HepG2 (cell line): ENCODE measurements around the gene AFAP1. TPM values are rescaled to one million over a fixed set of nuclear protein-coding genes. Genes with fewer than 3 reads are reported as not detected.

Experiments
- ATAC-seq: fragments of 200-7000 bp; cut with Tn5 transposase; 3 replicates; pipeline ENCODE4 v1.9.1; 2020; ENCODE audit warnings: mild to moderate bottlenecking, moderate library complexity
- BruUV-seq: library from RNA; stranded (reverse); fragments of 400-500 nt; replicated peaks from 2 replicates; lab custom pipeline; 2021; lab: Mats Ljungman, UMichigan
- CTCF ChIA-PET: fragments of 300-600 bp; formaldehyde crosslinking; extraction: SDS; loops from one replicate; lab custom pipeline; 2021; ENCODE audit warnings: low total read pairs, inconsistent platforms, low intra/inter-chr PET ratio; lab: Yijun Ruan, JAX
- POLR2A ChIA-PET: fragments of 350-600 bp; sonication (Branson Sonifier 250); formaldehyde crosslinking; loops from one replicate; lab custom pipeline; 2020; ENCODE audit warnings: antibody characterized with exemption, inconsistent platforms; lab: Yijun Ruan, JAX
- DNase-seq: peaks from one replicate; pipeline ENCODE4 v3.0.0-alpha.2; 2015; ENCODE audit warnings: low spot score
- FAIRE-seq: peaks from 3 replicates; lab custom pipeline; 2011; peaks lifted over from hg19 to GRCh38; lab: Jason Lieb, UNC
- H2AFZ ChIP-seq: one replicate; pipeline ENCODE4 v1.6.1; 2011; ENCODE audit warnings: low read length, inconsistent platforms
- H3K27ac ChIP-seq: fragments of 300-600 bp; 3 replicates; pipeline ENCODE4 v1.8.0; 2011; ENCODE audit warnings: mixed run types, mild to moderate bottlenecking, mixed read lengths, low read length, inconsistent platforms; ENCODE audit not compliant: insufficient read depth; ENCODE audit errors: extremely low read length
- H3K27me3 ChIP-seq, 2 experiments: fragments of 200-600 bp in 1 of 2; 2 replicates in 1 of 2; 3 replicates in 1 of 2; pipeline versions ENCODE4 v1.6.0 to v1.8.0; 2011; ENCODE audit warnings: low read length in 2 of 2, mild to moderate bottlenecking in 2 of 2, moderate library complexity in 2 of 2, inconsistent platforms in 1 of 2; ENCODE audit not compliant: insufficient read depth in 2 of 2, control insufficient read depth in 1 of 2
- H3K36me3 ChIP-seq, 2 experiments: fragments of 200-600 bp in 1 of 2; replicated peaks in 1 of 2; 2 replicates in 1 of 2; 3 replicates in 1 of 2; pipeline versions ENCODE4 v1.5.1 to v1.8.0; 2011; ENCODE audit warnings: low read length in 2 of 2, inconsistent platforms in 1 of 2; ENCODE audit not compliant: insufficient read depth in 2 of 2, control insufficient read depth in 1 of 2
- H3K4me1 ChIP-seq: 2 replicates; pipeline ENCODE4 v1.5.1; 2012; ENCODE audit warnings: low read length, inconsistent platforms; ENCODE audit not compliant: insufficient read depth
- H3K4me2 ChIP-seq: 2 replicates; pipeline ENCODE4 v1.6.0; 2011; ENCODE audit warnings: low read depth, low read length, inconsistent platforms
- H3K4me3 ChIP-seq, 3 experiments: fragments of 200-600 bp in 1 of 3; sonication (generic), shearing (Covaris generic) in 1 of 3; replicated peaks in 1 of 3; 2 replicates each; pipeline ENCODE4 v1.5.1; 2011 to 2016; ENCODE audit warnings: low read length in 3 of 3, inconsistent platforms in 2 of 3, low read depth in 2 of 3, mild to moderate bottlenecking in 2 of 3, control low read depth in 1 of 3, mixed read lengths in 1 of 3; ENCODE audit not compliant: insufficient read depth in 1 of 3
- H3K79me2 ChIP-seq: one replicate; pipeline ENCODE4 v1.6.1; 2011; ENCODE audit warnings: low read length, inconsistent platforms; ENCODE audit not compliant: insufficient read depth
- H3K9ac ChIP-seq: 2 replicates; pipeline ENCODE4 v1.6.0; 2011; ENCODE audit warnings: mild to moderate bottlenecking, low read depth, low read length, inconsistent platforms; ENCODE audit not compliant: insufficient read depth
- H3K9me3 ChIP-seq: 2 replicates; pipeline ENCODE4 v1.5.1; 2012; ENCODE audit warnings: mild to moderate bottlenecking, low read length
- H4K20me1 ChIP-seq: 2 replicates; pipeline ENCODE4 v1.6.0; 2011; ENCODE audit warnings: inconsistent platforms, mild to moderate bottlenecking, low read length, moderate library complexity; ENCODE audit not compliant: insufficient read depth
- AGO2 ChIP-seq: fragments of 200-400 bp; formaldehyde crosslinking; optimal IDR thresholded peaks from 2 replicates; pipeline ENCODE3; 2017; ENCODE audit warnings: mild to moderate bottlenecking, low read depth, low read length, moderate library complexity
- FOXJ3 ChIP-seq: sonication (generic); formaldehyde crosslinking; IDR thresholded peaks from 2 replicates; pipeline ENCODE4 v1.4.0; 2020; ENCODE audit warnings: missing genetic modification reagents, mild to moderate bottlenecking, borderline replicate concordance
- HES4 ChIP-seq: sonication (generic); formaldehyde crosslinking; IDR thresholded peaks from 2 replicates; pipeline ENCODE4 v1.9.0; 2021; ENCODE audit warnings: mild to moderate bottlenecking, missing genetic modification reagents, borderline replicate concordance
- HNRNPL ChIP-seq: fragments of 200-400 bp; formaldehyde crosslinking; IDR thresholded peaks from 2 replicates; pipeline ENCODE4 v1.6.1; 2017; ENCODE audit warnings: mild to moderate bottlenecking, low read depth, low read length
- MED8 ChIP-seq: sonication (generic); formaldehyde crosslinking; IDR thresholded peaks from 2 replicates; pipeline ENCODE4 v1.8.1; 2023; ENCODE audit warnings: mild to moderate bottlenecking, missing genetic modification reagents; ENCODE audit not compliant: insufficient replicate concordance
- RARG ChIP-seq: sonication (generic); formaldehyde crosslinking; IDR thresholded peaks from 2 replicates; pipeline ENCODE4 v1.4.0; 2020; ENCODE audit warnings: low read depth, mild to moderate bottlenecking, missing genetic modification reagents
- RBAK ChIP-seq: sonication (generic); formaldehyde crosslinking; IDR thresholded peaks from 2 replicates; pipeline ENCODE4 v1.5.1; 2020; ENCODE audit warnings: mild to moderate bottlenecking, missing genetic modification reagents
- SMYD3 ChIP-seq: sonication (generic); formaldehyde crosslinking; IDR thresholded peaks from 2 replicates; pipeline ENCODE4 v1.8.1; 2023; ENCODE audit warnings: mild to moderate bottlenecking, missing genetic modification reagents
- TBX2 ChIP-seq: sonication (generic); formaldehyde crosslinking; IDR thresholded peaks from 2 replicates; pipeline ENCODE4 v1.5.0; 2020; ENCODE audit warnings: missing genetic modification reagents, mild to moderate bottlenecking, borderline replicate concordance
- TCF7 ChIP-seq: sonication (generic); IDR thresholded peaks from 2 replicates; pipeline ENCODE4 v1.6.1; 2016; ENCODE audit warnings: antibody characterized with exemption, low read depth
- ZFX ChIP-seq: sonication (generic); formaldehyde crosslinking; IDR thresholded peaks from 2 replicates; pipeline ENCODE4 v1.4.0; 2020; ENCODE audit warnings: mild to moderate bottlenecking, low read depth, missing genetic modification reagents, moderate library complexity
- ZNF136 ChIP-seq: sonication (generic); formaldehyde crosslinking; IDR thresholded peaks from 2 replicates; pipeline ENCODE4 v1.8.1; 2022; ENCODE audit warnings: low read depth, mild to moderate bottlenecking, moderate library complexity, missing genetic modification reagents
- ZNF446 ChIP-seq: sonication (generic); formaldehyde crosslinking; IDR thresholded peaks from 2 replicates; pipeline ENCODE4 v1.5.0; 2020; ENCODE audit warnings: mild to moderate bottlenecking, missing genetic modification reagents
- ZNF589 ChIP-seq: sonication (generic); formaldehyde crosslinking; conservative IDR thresholded peaks from 2 replicates; pipeline ENCODE4 v1.8.0; 2022; ENCODE audit warnings: mild to moderate bottlenecking, moderate library complexity, missing genetic modification reagents
- WGBS: methylation state at CpG from one replicate; pipeline ENCODE4 v1.1.6; 2017; ENCODE audit warnings: low lambda C conversion rate; 5-methylcytosine and 5-hydroxymethylcytosine counted together
- in situ Hi-C: cut with HindIII; loops from 2 replicates; pipeline ENCODE4 v1.10.0; 2017; ENCODE audit warnings: low pct_unique_long_range_greater_than_20kb; ENCODE audit not compliant: extremely low pct_ligation_motif_present
- intact Hi-C: fragments of 100-400 bp; cut with micrococcal nuclease; formaldehyde crosslinking; loops from one replicate; pipeline ENCODE4 v1.10.0; 2022; ENCODE audit not compliant: unreplicated experiment
- polyA plus RNA-seq, 8 experiments: library from polyadenylated mRNA; depleted of rRNA in 3 of 8; stranded (reverse) in 7 of 8; unstranded in 1 of 8; fragments of >200 nt; fragmentation: Illumina TruSeq in 4 of 8; extraction: Trizol in 4 of 8; gene quantifications; 2 replicates each; pipeline versions ENCODE4 v1.2.1 to v1.2.3, GENCODE V29; 2011 to 2016; ENCODE audit warnings: low read depth in 4 of 8, missing spikeins in 1 of 8, mixed read lengths in 1 of 8; ENCODE audit not compliant: insufficient read depth in 1 of 8
- total RNA-seq, 5 experiments: library from RNA; depleted of rRNA; stranded (reverse); fragments of >200 nt; fragmentation: Illumina TruSeq; extraction: Trizol; gene quantifications; 2 replicates each; pipeline ENCODE4 v1.2.3, GENCODE V29; 2016; ENCODE audit warnings: low read depth in 1 of 5
- TF ChIP-seq, protein P1 (sequence below): sonication (generic); formaldehyde crosslinking; conservative IDR thresholded peaks from 2 replicates; pipeline ENCODE4 v1.4.0; 2020; ENCODE audit warnings: mild to moderate bottlenecking, missing genetic modification reagents, moderate library complexity
- TF ChIP-seq, protein P2 (sequence below): sonication (generic); formaldehyde crosslinking; IDR thresholded peaks from 2 replicates; pipeline ENCODE4 v1.4.0; 2020; ENCODE audit warnings: missing genetic modification reagents, borderline replicate concordance
- TF ChIP-seq, protein P3 (sequence below): sonication (generic); formaldehyde crosslinking; conservative IDR thresholded peaks from 2 replicates; pipeline ENCODE4 v1.8.1; 2023; ENCODE audit warnings: missing genetic modification reagents

The AFAP1 gene
- total and polyA plus RNA-seq, 2 of the 13 experiments (the other 11 are each of a cell fraction or from before 2014, with no cell fraction given), result 2.5 TPM

DNA sequence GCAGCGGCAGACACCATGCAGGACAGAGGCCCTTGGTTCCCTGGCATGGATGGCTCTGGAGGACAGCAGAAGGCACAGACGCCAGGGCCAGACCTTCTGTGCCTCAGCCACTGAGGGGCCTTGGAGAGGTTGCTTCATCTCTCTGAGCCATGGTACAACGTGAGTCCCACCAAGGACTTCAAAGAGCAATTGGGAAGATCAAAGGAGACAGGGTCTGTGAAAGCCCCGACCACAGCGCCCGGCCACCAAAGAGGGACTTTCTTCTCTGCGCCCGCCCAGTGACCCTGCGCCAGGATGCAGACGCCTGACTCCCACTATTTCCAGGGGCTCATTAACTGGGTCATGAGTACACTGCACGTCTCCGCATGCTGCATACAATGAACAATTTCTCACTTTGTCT is 174.0 kb downstream of the AFAP1 start:
- Histone ChIP-seq H2AFZ (no peak overlapping the region), H3K27ac (peak overlapping the region; percentile 60), H3K36me3 (peaks cover 3 to 4% of the 10 kb centered on the region in 2 experiments; a peak in 2 of 5 replicates), H3K4me3 (peak overlapping the region in 1 of 3 experiments; percentile 22; a peak in 1 of 6 replicates), H3K9ac (peak overlapping the region; percentile 50), H3K4me1 (peaks cover 71% of the 10 kb centered on the region), H4K20me1 (no peaks in the 10 kb centered on the region), H3K27me3 (no peaks in the 10 kb centered on the region), H3K9me3 (no peaks in the 10 kb centered on the region), H3K79me2 (no peaks in the 10 kb centered on the region), H3K4me2 (peak overlapping the region; percentile 45)
- intact Hi-C loops (loop anchor here (1.0 kb wide), 1 partner anchor 37 kb away; no protein-coding TSS in a partner anchor), in situ Hi-C loops (loop anchor here (5.0 kb wide), 1 partner anchor 37 kb away; no protein-coding TSS in a partner anchor)
- DNase-seq (peak; percentile 85), ATAC-seq (peak; percentile 33), FAIRE-seq (peak; percentile 12)
- ChIA-PET POLR2A (no interaction called here), CTCF (no interaction called here)
- no TSS peak for BruUV-seq
- 70% methylated on average over 2 of the region's 12 CpGs for WGBS
- TF ChIP-seq, protein P1, sequence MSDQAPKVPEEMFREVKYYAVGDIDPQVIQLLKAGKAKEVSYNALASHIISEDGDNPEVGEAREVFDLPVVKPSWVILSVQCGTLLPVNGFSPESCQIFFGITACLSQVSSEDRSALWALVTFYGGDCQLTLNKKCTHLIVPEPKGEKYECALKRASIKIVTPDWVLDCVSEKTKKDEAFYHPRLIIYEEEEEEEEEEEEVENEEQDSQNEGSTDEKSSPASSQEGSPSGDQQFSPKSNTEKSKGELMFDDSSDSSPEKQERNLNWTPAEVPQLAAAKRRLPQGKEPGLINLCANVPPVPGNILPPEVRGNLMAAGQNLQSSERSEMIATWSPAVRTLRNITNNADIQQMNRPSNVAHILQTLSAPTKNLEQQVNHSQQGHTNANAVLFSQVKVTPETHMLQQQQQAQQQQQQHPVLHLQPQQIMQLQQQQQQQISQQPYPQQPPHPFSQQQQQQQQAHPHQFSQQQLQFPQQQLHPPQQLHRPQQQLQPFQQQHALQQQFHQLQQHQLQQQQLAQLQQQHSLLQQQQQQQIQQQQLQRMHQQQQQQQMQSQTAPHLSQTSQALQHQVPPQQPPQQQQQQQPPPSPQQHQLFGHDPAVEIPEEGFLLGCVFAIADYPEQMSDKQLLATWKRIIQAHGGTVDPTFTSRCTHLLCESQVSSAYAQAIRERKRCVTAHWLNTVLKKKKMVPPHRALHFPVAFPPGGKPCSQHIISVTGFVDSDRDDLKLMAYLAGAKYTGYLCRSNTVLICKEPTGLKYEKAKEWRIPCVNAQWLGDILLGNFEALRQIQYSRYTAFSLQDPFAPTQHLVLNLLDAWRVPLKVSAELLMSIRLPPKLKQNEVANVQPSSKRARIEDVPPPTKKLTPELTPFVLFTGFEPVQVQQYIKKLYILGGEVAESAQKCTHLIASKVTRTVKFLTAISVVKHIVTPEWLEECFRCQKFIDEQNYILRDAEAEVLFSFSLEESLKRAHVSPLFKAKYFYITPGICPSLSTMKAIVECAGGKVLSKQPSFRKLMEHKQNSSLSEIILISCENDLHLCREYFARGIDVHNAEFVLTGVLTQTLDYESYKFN (CRISPR knock-in tag), result peak; percentile 45; the same call in 1 of the 2 replicates
- peak; percentile 42; the same call in 1 of the 2 replicates for TF ChIP-seq TBX2 (CRISPR knock-in tag)
- peak; percentile 47 for TF ChIP-seq MED8 (CRISPR knock-in tag)
- TF ChIP-seq RBAK (CRISPR knock-in tag), result no peak
- TF ChIP-seq ZNF446 (CRISPR knock-in tag), result no peak
- TF ChIP-seq SMYD3 (CRISPR knock-in tag), result no peak
- TF ChIP-seq ZNF136, result no peak
- TF ChIP-seq, protein P2, sequence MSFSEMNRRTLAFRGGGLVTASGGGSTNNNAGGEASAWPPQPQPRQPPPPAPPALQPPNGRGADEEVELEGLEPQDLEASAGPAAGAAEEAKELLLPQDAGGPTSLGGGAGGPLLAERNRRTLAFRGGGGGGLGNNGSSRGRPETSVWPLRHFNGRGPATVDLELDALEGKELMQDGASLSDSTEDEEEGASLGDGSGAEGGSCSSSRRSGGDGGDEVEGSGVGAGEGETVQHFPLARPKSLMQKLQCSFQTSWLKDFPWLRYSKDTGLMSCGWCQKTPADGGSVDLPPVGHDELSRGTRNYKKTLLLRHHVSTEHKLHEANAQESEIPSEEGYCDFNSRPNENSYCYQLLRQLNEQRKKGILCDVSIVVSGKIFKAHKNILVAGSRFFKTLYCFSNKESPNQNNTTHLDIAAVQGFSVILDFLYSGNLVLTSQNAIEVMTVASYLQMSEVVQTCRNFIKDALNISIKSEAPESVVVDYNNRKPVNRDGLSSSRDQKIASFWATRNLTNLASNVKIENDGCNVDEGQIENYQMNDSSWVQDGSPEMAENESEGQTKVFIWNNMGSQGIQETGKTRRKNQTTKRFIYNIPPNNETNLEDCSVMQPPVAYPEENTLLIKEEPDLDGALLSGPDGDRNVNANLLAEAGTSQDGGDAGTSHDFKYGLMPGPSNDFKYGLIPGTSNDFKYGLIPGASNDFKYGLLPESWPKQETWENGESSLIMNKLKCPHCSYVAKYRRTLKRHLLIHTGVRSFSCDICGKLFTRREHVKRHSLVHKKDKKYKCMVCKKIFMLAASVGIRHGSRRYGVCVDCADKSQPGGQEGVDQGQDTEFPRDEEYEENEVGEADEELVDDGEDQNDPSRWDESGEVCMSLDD (CRISPR knock-in tag), result no peak
- no peak for TF ChIP-seq ZFX (CRISPR knock-in tag)
- TF ChIP-seq ZNF589, result no peak
- TF ChIP-seq, protein P3, sequence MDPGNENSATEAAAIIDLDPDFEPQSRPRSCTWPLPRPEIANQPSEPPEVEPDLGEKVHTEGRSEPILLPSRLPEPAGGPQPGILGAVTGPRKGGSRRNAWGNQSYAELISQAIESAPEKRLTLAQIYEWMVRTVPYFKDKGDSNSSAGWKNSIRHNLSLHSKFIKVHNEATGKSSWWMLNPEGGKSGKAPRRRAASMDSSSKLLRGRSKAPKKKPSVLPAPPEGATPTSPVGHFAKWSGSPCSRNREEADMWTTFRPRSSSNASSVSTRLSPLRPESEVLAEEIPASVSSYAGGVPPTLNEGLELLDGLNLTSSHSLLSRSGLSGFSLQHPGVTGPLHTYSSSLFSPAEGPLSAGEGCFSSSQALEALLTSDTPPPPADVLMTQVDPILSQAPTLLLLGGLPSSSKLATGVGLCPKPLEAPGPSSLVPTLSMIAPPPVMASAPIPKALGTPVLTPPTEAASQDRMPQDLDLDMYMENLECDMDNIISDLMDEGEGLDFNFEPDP (CRISPR knock-in tag), result no peak
- peak; percentile 95 for TF ChIP-seq TCF7
- no peak for TF ChIP-seq FOXJ3 (CRISPR knock-in tag)
- no peak for TF ChIP-seq HES4
- TF ChIP-seq RARG (CRISPR knock-in tag), result no peak
- TF ChIP-seq AGO2, result no peak
- TF ChIP-seq HNRNPL, result 0 out of 2 replicates have a peak, but pooled peaks have one; percentile 54
